GM23248 (cell line): ENCODE results near the gene PRR18. TPM values are rescaled to one million over a fixed set of nuclear protein-coding genes. Genes with fewer than 3 reads are reported as not detected.

Experiments used
- DNase-seq: peaks from one replicate; pipeline ENCODE4 v3.0.0-alpha.2; 2015
- H2AFZ ChIP-seq: fragments of 200-600 bp; sonication (generic); 2 replicates; pipeline ENCODE4 v1.6.1; 2016; ENCODE audit warnings: antibody characterized with exemption
- H3F3A ChIP-seq: fragments of 200-600 bp; sonication (generic); 2 replicates; pipeline ENCODE4 v1.6.1; 2016; ENCODE audit warnings: mild to moderate bottlenecking, antibody characterized with exemption, mixed run types; ENCODE audit not compliant: insufficient read depth
- H3K27ac ChIP-seq: fragments of 200-600 bp; sonication (generic); 2 replicates; pipeline ENCODE4 v1.5.1; 2016; ENCODE audit warnings: mild to moderate bottlenecking
- H3K27me3 ChIP-seq: fragments of 200-600 bp; sonication (generic); replicated peaks from 2 replicates; pipeline ENCODE4 v1.6.1; 2016; ENCODE audit warnings: mild to moderate bottlenecking; ENCODE audit not compliant: insufficient read depth
- H3K36me3 ChIP-seq: fragments of 200-600 bp; sonication (generic); 2 replicates; pipeline ENCODE4 v1.6.1; 2016; ENCODE audit warnings: low read depth, mild to moderate bottlenecking
- H3K4me1 ChIP-seq: fragments of 200-600 bp; sonication (generic); 2 replicates; pipeline ENCODE4 v1.6.1; 2016; ENCODE audit warnings: mild to moderate bottlenecking; ENCODE audit not compliant: insufficient read depth
- H3K4me2 ChIP-seq: fragments of 200-600 bp; sonication (generic); one replicate; pipeline ENCODE4 v1.6.1; 2016; ENCODE audit warnings: mild to moderate bottlenecking; ENCODE audit not compliant: unreplicated experiment
- H3K4me3 ChIP-seq: fragments of 200-600 bp; sonication (generic); 2 replicates; pipeline ENCODE4 v1.5.1; 2016; ENCODE audit warnings: mild to moderate bottlenecking
- H3K79me2 ChIP-seq: fragments of 200-600 bp; sonication (generic); 2 replicates; pipeline ENCODE4 v1.6.1; 2016; ENCODE audit warnings: mild to moderate bottlenecking; ENCODE audit not compliant: insufficient read depth
- H3K9ac ChIP-seq: fragments of 200-600 bp; sonication (generic); 2 replicates; pipeline ENCODE4 v1.6.1; 2016; ENCODE audit warnings: mild to moderate bottlenecking
- H3K9me2 ChIP-seq: fragments of 200-600 bp; sonication (generic); 2 replicates; pipeline ENCODE4 v1.6.1; 2016; ENCODE audit warnings: mixed run types, mild to moderate bottlenecking, moderate library complexity; ENCODE audit not compliant: insufficient read depth
- H3K9me3 ChIP-seq: fragments of 200-600 bp; sonication (generic); one replicate; pipeline ENCODE4 v1.6.1; 2017; ENCODE audit warnings: low read depth
- H4K20me1 ChIP-seq: fragments of 200-600 bp; sonication (generic); 2 replicates; pipeline ENCODE4 v1.6.0; 2016; ENCODE audit not compliant: insufficient read depth
- EZH2 ChIP-seq: fragments of 200-600 bp; sonication (generic); IDR thresholded peaks from 2 replicates; pipeline ENCODE4 v1.6.1; 2018; ENCODE audit warnings: antibody characterized with exemption, mild to moderate bottlenecking; ENCODE audit not compliant: insufficient read depth, poor library complexity, severe bottlenecking
- EZH2phosphoT487 ChIP-seq: fragments of 200-600 bp; sonication (generic); IDR thresholded peaks from 2 replicates; pipeline ENCODE4 v1.6.1; 2018; ENCODE audit warnings: antibody characterized with exemption, moderate library complexity, mild to moderate bottlenecking, low read depth; ENCODE audit not compliant: insufficient read depth
- WGBS, 2 experiments: methylation state at CpG; one replicate each; pipeline ENCODE4 v1.1.6; 2015 to 2017; ENCODE audit warnings: low lambda C conversion rate in 2 of 2, low coverage in 1 of 2; ENCODE audit errors: missing lambda C conversion rate in 2 of 2; 5-methylcytosine and 5-hydroxymethylcytosine counted together
- in situ Hi-C: fragments of 300-500 bp; cut with MboI; formaldehyde crosslinking; loops from 2 replicates; pipeline ENCODE4 v1.15.0; 2020
- polyA plus RNA-seq: library from polyadenylated mRNA; unstranded; fragments of >200 nt; fragmentation: Nextera tagmentation; extraction: Ambion mirVana; gene quantifications from 2 replicates; pipeline ENCODE4 v1.2.1, GENCODE V29; 2016
- total RNA-seq: library from RNA; depleted of rRNA; stranded (reverse); fragments of >200 nt; shearing (Covaris generic); gene quantifications from 2 replicates; pipeline ENCODE4 v1.2.3, GENCODE V29; 2014

PRR18 gene
- total and polyA plus RNA-seq, 2 experiments from 2014 or later = not detected

DNA sequence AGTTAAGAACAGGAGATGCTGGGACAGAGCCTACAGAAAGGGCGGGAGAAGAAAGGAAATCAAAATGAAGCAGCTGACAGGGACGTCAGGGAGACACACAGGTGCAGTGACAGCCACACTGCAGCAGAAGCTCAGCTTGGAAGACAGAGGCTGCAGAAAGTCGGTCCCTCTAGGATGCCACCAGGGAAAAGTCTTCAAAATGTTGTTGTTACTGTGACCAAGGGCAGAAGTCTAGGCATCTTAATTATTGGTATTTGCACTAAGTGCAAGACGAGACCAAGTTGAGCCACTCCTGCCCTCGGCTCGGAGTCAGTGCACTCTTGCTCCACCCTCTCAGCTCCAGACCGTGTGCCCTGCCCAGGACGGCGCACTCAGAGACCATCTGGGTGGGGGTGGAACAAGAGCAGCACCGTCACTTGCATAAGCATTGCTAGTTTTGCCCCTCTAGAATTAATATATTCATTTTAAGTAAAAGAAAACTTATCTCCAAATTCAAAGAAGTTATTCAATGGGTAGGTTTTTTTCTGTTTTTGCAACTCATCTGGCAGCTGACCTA is 2.6 kb downstream of the PRR18 start:
- no peaks in the 10 kb centered on the region for H3K9me3 ChIP-seq
- H2AFZ ChIP-seq = no peak overlapping the region
- no peak overlapping the region for H3K4me2 ChIP-seq
- no peak overlapping the region for H3K27ac ChIP-seq
- H3K36me3 ChIP-seq = no peaks in the 10 kb centered on the region
- no peaks in the 10 kb centered on the region for H3K79me2 ChIP-seq
- no peak overlapping the region for H3K4me3 ChIP-seq
- no peaks in the 10 kb centered on the region for H3F3A ChIP-seq
- no peaks in the 10 kb centered on the region for H3K9me2 ChIP-seq
- no peaks in the 10 kb centered on the region for H4K20me1 ChIP-seq
- peaks cover 55% of the 10 kb centered on the region for H3K27me3 ChIP-seq
- TF ChIP-seq EZH2phosphoT487 (no peak), EZH2 (no peak)
- no peak for DNase-seq
- no peak overlapping the region for H3K9ac ChIP-seq
- WGBS, 2 experiments = 31 to 33% methylated on average over 10 of the region's 10 CpGs
- no peaks in the 10 kb centered on the region for H3K4me1 ChIP-seq
- in situ Hi-C loops = no loop called here

DNA sequence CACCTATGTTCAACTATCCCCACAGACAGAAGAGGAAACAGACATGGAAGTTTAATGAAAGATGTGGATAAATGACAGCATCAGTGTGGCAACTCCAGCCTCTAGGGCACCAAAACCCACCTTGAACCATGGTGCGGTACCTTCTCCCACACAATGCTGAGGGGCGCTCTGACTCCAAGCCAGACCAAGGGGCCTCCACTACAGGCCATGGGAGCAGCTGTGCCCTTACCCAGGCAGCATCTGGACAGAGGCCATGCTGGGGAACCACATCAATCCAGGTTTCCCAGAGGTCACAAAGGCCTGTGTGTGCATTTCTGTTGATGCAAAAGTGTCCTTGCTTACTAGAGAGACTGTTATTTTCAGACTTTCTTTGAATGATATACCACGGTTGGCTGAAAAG is 4.1 kb downstream of the PRR18 start:
- no peaks in the 10 kb centered on the region for H3K9me3 ChIP-seq
- 54 to 56% methylated on average over 3 of the region's 3 CpGs for WGBS, 2 experiments
- H3F3A ChIP-seq = no peaks in the 10 kb centered on the region
- H3K9me2 ChIP-seq = no peaks in the 10 kb centered on the region
- no peak overlapping the region for H3K27ac ChIP-seq
- no peaks in the 10 kb centered on the region for H3K79me2 ChIP-seq
- no peaks in the 10 kb centered on the region for H3K4me1 ChIP-seq
- H3K27me3 ChIP-seq = peaks cover 50% of the 10 kb centered on the region
- no peak for DNase-seq
- no peaks in the 10 kb centered on the region for H4K20me1 ChIP-seq
- H3K4me3 ChIP-seq = no peak overlapping the region
- no peak overlapping the region for H3K9ac ChIP-seq
- no peak for TF ChIP-seq EZH2phosphoT487
- no peak for TF ChIP-seq EZH2
- no peak overlapping the region for H3K4me2 ChIP-seq
- in situ Hi-C loops = no loop called here
- no peak overlapping the region for H2AFZ ChIP-seq
- no peaks in the 10 kb centered on the region for H3K36me3 ChIP-seq

DNA sequence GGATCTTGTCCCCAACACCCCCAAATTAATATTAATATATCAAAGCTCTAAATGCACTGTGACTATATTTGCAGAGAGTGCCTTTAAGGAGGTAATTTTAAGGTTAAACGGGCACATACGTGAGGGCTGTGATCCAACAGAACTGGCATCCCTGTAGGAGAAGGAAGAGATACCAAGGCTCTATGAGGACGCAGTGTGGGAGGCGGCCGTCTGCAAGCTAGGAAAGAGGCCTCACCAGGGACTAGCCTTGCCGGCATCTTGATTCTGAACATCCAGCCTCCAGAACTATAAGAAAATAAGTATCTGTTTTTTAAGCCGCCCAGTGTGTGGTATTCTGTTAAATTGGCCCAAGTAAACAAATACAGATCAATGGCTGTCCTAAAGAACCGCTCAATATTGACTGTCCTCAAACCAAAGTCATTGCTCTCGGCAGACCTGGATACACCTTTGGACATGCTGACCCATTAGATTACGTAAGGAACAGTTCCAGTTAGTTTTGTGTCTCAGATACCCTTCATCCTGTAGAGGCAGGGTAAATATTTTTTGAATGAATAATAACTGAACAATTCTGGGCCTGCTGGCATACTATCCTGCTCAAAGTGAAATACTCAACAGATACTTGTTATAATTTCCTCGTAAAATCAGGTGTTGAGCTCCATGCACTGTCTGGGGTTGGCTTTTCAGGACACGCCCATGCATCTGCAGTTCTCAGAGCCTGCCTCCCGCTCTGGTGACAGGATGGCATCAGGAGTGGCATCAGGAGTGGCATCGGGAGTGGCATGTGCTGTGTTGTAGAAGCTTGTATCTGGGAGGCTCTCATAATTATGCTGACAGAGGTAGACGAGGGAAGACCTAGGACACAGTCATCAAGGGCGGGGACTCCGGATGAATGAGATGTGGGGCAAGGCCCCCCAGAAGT is 6.3 kb downstream of the PRR18 start:
- no peaks in the 10 kb centered on the region for H3K36me3 ChIP-seq
- no peak for DNase-seq
- no peaks in the 10 kb centered on the region for H3K79me2 ChIP-seq
- H2AFZ ChIP-seq = no peak overlapping the region
- H3K27ac ChIP-seq = no peak overlapping the region
- no peak for TF ChIP-seq EZH2
- TF ChIP-seq EZH2phosphoT487 = no peak
- in situ Hi-C loops = no loop called here
- H3K4me1 ChIP-seq = no peaks in the 10 kb centered on the region
- H3K4me3 ChIP-seq = no peak overlapping the region
- H3K9me2 ChIP-seq = no peaks in the 10 kb centered on the region
- H3F3A ChIP-seq = no peaks in the 10 kb centered on the region
- 76% methylated on average over 17 of the region's 17 CpGs for WGBS, 2 experiments
- H3K27me3 ChIP-seq = peaks cover 41% of the 10 kb centered on the region
- no peaks in the 10 kb centered on the region for H3K9me3 ChIP-seq
- H3K9ac ChIP-seq = no peak overlapping the region
- no peak overlapping the region for H3K4me2 ChIP-seq
- no peaks in the 10 kb centered on the region for H4K20me1 ChIP-seq

DNA sequence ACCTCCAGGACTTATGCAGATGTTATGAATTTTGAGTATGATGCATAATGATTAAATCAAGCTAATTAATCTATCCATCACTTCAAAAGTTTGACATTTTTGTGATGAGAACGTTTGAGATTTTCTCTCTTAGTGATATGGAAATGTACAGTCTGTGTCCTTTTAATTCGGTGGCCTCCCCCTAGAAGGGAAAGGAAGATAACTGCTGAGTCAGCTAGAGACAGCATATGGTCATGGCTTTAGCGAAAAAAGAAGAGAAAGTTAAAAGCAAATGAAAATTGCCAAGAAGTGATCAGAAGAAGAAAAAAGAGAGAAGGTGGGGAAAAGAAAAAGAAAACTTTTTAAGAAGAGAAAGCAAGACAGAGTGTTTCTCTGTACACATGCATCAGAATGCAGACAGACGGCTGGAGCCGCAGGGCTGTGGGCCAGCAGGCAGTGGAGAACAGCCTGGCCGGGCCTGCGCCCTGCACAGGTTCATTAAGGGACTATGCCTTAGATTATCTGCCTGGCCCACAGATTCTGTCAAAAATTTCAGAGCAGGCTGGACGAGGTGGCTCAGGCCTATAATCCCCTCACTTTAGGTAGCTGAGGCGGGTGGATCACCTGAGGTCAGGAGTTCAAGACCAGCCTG is 7.7 kb downstream of the PRR18 start:
- Histone ChIP-seq H4K20me1 (no peaks in the 10 kb centered on the region), H3K4me3 (no peak overlapping the region), H3K9me3 (no peaks in the 10 kb centered on the region), H3K4me1 (no peaks in the 10 kb centered on the region), H3K79me2 (no peaks in the 10 kb centered on the region), H3K4me2 (no peak overlapping the region), H3K27ac (no peak overlapping the region), H2AFZ (no peak overlapping the region), H3K36me3 (no peaks in the 10 kb centered on the region), H3K9me2 (no peaks in the 10 kb centered on the region), H3K9ac (no peak overlapping the region), H3F3A (no peaks in the 10 kb centered on the region), H3K27me3 (peaks cover 33% of the 10 kb centered on the region)
- 43 to 50% methylated on average over 9 of the region's 9 CpGs for WGBS, 2 experiments
- no peak for DNase-seq
- TF ChIP-seq EZH2phosphoT487 (no peak), EZH2 (no peak)
- in situ Hi-C loops = no loop called here
